ENCODE data around the gene ENOX1.

ENOX1 gene

DNA sequence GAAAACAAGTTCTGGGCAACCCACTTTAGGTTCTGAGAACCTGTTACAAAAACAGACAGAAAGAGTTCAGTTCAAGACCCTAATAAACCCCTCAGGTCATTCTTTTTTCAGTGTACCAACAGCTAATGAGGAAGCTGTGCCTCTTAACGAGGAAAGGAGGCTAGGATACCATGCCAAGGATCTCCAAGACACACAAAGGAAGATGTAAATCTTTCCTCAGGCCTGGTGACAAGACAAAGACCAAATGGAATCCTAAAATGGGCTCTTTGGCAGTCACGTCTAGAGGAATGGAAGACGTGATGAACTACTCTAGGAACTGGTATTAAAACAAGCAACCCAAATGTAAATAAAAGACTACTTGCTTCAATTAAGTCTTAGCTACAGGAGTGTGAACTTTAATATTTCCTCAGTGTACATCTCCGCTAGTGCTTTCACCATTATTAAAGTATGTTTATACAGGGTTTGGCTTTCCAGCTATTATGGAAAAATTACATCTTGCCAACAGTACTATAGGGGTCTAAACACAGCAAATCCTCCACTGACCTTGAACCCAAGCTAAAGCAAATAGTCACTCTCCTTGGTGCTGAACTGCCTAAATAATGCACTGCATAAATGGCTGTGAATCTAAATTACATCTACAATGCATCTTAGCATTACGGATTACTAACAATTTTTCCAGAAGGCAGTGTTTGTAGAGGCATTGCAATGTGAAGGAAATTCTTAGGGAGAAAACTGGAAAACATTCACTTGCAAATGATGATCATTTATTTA lies 42.3 kb downstream of the ENOX1 start:
- DNase-seq (ENCODE audit: low spot score): no peak

GRCh38 chr13:43742911-43743310 lies 43.9 kb downstream of the ENOX1 start:
- DNase-seq (ENCODE audit: low spot score): no peak

DNA sequence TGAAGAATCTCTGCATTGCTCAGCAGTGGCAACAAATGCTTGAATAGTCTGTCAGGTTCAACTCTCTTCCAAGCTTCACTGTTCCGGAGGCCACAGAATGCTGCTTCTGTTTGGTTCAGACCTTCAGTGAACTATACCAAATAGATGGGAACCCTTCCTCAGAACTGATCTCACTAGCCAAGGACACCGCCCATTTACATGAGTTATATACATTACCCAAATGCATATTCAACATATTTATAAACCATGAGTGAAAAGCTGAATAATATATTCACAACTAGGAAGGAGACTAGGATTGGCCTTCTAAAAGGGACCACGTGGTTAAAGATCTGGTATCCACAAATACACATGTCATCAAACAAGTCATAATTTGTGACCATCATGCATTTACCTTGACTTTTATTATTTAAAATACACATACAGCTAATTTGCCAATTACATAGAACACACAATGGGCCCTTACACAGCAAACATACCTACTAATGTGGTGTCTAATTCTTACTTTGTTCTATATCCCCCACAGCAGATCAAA lies 49.3 kb downstream of the ENOX1 start:
- DNase-seq (ENCODE audit: low spot score): no peak

GRCh38 chr13:43732726-43733125 lies 54.0 kb downstream of the ENOX1 start:
- no peak for DNase-seq (ENCODE audit: low spot score)

DNA sequence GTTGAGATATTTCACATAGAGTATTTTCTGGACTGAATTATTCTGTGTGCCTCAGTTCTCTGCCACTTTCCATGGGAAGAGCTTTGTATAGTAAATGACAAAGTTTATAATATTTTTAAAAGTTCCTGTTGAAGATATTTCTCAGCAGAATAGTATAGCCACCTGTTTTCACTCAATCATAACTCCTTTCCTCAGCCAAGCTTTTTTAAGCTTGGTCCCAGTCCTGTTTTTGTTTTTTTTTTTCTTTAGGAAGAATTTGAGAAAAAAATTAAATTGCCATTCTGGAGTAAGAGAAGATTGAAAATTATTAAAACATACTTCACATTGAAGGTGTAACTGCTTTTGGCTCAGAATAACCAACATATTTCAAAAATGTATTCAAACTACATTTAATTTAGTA lies 55.5 kb downstream of the ENOX1 start:
- no peak for DNase-seq (ENCODE audit: low spot score)

DNA sequence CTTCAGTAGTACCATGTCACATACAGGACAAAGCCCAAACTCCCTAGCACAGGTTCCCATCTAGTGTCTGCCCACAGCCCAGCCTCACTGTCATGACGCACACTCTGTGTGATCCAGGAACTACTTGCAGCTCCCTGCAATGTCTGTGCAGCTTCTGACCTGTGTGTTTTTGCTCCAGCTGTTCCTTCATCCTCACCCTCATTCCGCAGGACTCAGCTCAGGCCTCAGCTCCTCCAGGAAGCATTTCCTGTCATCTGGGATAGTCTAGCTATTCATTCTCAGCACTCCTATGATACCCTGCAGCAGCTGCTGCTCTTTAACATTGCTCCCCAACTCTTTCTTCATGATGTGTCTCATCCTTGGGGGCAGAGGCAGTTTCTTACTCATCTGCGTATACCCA lies 56.1 kb downstream of the ENOX1 start:
- no peak for DNase-seq (ENCODE audit: low spot score)

DNA sequence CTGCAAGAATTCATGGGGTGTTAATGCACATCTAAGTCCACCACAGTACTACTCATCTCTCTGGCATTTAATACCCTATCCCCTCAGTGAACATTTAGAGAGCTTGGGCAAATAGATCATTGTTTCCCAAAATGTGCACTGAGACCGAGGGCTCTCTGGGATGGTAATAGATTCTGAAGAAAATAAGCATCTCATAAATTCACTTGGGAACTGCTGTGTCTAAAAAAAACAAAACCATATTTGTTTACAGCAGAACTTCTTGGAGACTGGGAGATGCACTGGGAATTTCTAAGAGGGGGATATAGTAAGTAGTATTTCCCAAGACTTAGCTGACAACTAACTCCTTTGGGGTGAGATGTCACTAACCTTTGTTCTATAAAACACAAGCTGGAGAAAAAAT lies 58.4 kb downstream of the ENOX1 start:
- DNase-seq (ENCODE audit: low spot score): no peak

- DNase-seq (ENCODE audit: low spot score): no peak
These were observed 58.9 kb downstream of the ENOX1 start for GRCh38 chr13:43727856-43728255.

DNA sequence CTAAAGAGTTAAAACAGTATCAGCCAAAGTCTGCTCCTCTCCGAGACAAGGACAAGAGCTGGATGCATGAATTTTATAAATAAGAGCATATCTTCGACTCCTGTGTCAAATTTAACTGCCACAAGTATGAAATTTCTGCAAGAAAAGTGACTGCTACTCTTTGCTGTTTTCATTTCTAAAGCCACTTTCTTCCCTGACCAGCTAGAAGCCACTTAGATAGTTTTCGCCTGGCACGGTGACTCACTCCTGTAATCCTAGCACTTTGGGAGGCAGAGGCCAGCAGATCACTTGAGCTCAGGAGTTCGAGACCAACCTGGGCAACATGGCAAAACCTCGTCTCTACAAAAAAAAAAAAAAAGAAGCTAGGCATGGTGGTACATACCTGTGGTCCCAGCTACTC lies 61.3 kb downstream of the ENOX1 start:
- DNase-seq (ENCODE audit: low spot score): no peak

DNA sequence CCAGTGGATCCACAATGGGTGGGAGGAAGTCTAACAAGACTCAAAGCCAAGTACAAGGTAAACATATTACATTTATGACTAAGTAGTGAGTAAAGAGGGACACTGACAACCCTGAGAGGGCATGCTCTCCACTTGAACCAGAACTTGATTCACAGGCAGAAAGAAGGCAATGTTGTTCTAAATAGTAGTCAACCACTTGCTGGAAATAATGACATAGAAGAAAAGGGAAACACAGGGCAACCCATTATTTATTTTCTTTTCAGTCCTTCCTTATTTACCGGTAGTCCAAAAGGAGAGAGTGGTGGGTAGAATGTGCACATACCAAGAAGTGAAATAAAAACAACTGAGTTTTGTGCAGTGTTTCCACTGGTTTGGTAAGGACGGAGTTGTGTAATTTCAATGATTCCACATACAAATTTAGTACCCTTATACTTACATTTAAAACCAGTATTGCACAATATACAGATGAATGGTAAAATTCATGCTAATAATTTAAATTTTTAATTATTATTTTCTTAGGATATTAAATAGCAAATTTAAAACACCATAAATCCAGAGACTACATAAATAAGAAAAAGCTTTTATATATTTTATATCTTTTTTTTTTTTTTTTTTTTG lies 65.9 kb downstream of the ENOX1 start:
- DNase-seq (ENCODE audit: low spot score): no peak

GRCh38 chr13:43698758-43699157 lies 88.0 kb downstream of the ENOX1 start:
- peak; percentile 68 for DNase-seq (ENCODE audit: low spot score)

DNA sequence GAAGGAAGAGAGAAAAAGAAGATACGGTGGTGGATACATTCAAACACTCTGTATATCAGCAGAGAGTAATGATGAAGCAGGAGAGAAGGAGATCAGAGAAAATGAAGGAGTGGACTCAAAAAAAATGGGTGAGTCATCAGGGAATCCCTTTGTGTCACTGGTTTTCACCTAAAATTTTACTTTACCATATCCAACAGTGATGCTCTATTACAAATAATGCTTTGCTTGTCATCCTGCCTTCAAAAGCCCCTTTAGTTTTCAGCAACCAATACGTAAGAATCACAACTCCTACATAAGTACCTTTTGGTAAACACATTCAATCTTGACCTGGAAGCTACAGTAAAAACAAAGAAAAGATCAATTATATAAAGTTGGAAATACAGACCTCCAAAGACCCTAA lies 88.8 kb downstream of the ENOX1 start:
- no peak for DNase-seq (ENCODE audit: low spot score)

- DNase-seq (ENCODE audit: low spot score): no peak
These were observed 89.4 kb downstream of the ENOX1 start for GRCh38 chr13:43697323-43697722.

DNA sequence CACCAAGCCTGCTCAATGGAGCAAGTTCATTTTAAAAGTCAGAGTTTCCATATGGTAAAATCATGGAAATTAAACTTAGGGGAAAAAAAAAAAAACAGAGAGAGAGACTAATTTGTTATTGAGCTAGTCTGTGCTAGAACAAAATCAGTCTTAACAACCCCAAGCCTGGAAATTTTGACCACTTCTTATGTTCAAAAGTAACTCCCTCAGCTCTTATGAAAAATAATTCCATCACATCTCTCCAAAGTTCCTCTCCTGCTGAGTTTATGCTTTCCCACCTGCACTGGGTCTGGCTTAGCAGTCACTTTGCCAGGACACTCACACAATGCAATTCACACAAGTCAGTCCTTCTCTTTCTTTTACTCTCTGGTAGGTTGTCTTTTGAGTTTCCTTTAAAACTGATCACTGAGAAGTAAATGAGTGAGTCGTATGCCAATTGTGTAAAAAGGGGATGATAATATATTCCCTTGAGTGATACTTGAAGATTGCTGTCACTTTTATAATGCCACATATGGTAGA lies 92.6 kb downstream of the ENOX1 start:
- no peak for DNase-seq (ENCODE audit: low spot score)

DNA sequence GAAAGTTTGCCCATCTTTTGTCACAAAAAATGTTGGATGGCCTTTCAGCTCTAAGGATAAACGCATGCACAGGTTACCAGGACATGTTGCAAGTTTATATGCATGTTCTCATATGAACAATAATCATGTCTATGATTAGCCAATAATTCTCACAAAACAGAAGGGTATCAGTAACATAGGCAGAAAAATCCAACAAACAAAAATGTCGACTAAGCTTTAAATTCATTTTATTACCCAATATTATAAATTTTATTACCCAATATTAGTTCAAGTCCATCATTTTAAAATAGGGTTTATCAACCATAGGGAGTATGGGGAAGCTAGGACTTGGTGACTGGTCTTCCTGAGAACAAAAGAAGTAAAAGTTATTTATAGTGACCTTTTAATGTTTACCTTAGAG lies 93.1 kb downstream of the ENOX1 start:
- no peak for DNase-seq (ENCODE audit: low spot score)

DNA sequence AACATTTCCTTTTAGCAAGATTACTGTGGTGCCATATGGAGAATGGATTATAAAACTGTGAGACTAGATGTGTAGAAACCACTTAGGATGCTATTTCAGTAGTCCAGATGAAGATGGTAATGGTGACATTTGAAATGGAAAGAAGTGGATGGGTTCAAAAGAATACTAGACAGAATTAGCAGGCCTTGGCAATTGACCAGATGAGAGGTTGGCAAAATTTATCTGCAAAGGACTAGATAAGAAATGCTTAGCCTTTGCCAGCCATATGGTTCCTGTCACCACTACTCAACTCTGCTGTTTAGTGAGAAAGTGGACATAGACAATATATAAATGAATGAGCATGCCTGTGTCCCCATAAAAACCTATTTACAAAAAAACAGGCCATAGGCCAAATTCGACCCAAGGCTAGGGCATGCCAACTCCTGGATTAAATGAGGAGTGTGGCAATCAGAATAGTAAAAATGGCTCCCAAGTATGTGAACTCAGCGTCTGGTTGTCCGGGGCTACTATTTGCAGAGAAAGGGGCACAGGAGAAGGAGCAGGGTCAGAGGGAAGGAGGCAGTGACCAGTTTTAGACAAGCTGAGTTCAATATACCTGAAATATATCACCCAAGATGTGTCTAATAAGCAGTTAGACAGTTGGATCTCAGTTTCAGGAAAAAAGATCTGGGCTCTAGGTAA lies 98.4 kb downstream of the ENOX1 start:
- DNase-seq (ENCODE audit: low spot score): no peak

DNA sequence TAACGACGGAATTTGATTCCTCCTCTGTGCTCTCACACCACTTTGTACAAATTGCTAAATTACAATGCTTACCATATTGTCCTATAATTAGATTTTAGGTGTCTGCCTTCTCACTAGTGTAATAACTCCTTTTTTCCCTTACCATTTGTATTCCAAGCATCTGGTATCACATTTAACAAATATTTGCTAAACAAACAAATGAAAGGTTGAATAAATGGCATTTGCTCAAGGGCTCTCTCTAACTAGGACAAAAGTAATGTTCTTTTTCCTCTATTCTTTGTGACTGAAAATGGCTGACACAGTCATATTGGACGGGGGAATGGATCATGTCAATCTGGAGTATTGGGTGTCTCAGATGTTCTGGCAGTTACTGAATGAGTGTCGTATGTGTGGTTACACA lies 99.7 kb downstream of the ENOX1 start:
- DNase-seq (ENCODE audit: low spot score): no peak

DNA sequence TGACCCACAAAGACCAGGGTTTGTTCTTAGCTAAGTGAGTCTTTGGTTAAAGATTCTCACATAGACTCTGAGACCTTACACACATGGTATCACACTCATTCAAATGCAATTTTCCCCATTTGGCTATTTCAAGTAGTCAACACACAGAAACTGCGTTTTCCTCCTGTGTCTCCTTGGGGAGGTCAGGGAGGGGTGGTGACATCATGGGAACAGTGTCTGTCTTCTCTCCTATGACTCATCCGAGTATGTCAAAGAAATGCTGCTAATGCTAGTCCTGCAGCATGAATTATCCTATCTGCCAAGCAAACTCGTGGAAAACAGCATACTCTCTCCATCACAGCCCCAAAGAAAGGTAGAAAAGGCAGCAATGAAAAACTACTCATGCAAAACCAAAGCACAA lies 100.2 kb downstream of the ENOX1 start:
- DNase-seq (ENCODE audit: low spot score): no peak

DNA sequence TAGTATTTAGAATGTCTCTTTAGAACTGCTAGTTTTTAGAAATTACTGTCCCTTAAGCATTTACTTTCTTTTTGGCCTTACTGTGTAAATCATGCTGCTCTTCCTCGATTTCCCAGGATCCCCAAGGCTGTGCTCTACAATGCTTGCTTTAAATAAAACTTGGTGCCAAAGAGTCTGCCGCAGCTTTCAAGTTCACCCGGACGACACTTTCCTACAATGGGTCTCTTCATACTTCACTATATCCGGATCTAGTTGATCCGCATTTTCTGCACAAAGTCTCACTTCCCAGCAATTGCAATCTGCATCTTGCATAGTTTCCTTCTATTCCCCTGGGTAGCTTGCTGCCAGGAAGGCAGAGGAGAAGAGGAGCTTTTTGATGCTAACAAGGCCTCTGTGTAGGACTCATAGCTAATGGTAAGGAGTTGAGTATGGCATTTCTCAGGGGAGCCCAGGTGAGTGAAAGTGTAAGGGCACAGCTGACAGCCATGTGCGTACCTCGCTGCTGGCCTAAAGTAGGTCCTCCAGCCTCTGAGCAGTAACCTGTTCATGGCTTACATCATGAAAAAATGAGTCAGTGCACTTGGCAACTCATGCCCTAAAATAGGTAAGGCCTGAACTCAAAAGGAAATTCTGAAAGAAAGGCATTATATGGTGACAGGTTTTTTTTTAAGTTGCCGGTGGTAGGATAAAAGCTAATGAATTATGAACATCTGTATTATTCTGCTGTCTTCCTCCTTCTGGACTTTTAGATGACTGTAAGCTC lies 101.6 kb downstream of the ENOX1 start:
- no peak for DNase-seq (ENCODE audit: low spot score)

GRCh38 chr13:43682701-43683100 lies 104.1 kb downstream of the ENOX1 start:
- DNase-seq (ENCODE audit: low spot score): no peak

DNA sequence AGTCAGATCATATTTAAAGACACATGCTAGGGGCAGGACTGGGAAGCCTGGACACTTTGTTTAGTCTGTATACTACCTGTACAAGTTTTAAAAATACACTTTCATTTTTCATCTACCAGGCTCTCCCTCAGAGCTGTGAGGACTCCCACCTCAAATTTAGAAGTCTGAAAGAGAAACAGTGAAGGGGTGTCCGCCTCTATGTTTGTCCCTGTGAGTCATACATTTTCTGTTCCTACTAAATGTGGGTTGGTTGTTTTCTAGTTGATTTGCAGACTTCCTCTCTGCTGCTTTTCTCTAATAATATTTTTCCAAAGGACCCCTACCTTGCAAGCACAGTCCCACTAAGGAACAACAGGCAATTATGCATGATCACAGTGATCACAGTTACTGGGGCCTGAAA lies 110.5 kb downstream of the ENOX1 start:
- DNase-seq (ENCODE audit: low spot score): no peak

GRCh38 chr13:43675577-43675976 lies 111.2 kb downstream of the ENOX1 start:
- DNase-seq (ENCODE audit: low spot score): no peak
